ENCODE measurements around the gene NELFCD.

- no peak for TF ChIP-seq POLR2A (IDR thresholded peaks at IDR 0.05; ENCODE audit: low read depth, low read length)
- no peak for TF ChIP-seq POLR2AphosphoS5 (IDR thresholded peaks at IDR 0.05; ENCODE audit: low read depth, low read length)
These were observed 39.6 kb upstream of the NELFCD start for GRCh38 chr20:58941471-58941870.
